SK-N-SH treated with all-trans-retinoic acid at 6 μM for 48 hours (cell line): ENCODE measurements around the gene IFT81.

Experiments used
- ATAC-seq: fragments of 200-7000 bp; cut with Tn5 transposase; 3 replicates; pipeline ENCODE4 v1.9.1; 2020; ENCODE audit warnings: mild to moderate bottlenecking, moderate library complexity
- BACH2 ChIP-seq: fragments of 250-450 bp; sonication (Bioruptor Pico); IDR thresholded peaks from 2 replicates; pipeline ENCODE4 v1.9.0; 2021; ENCODE audit warnings: mild to moderate bottlenecking, borderline replicate concordance
- CREB5 ChIP-seq: fragments of 250-450 bp; sonication (Bioruptor Pico); IDR thresholded peaks from 2 replicates; pipeline ENCODE4 v1.5.1; 2020; ENCODE audit warnings: low read depth, mild to moderate bottlenecking, moderate library complexity
- CSDC2 ChIP-seq: fragments of 250-450 bp; sonication (Bioruptor Pico); IDR thresholded peaks from 2 replicates; pipeline ENCODE4 v1.5.0; 2020; ENCODE audit warnings: mild to moderate bottlenecking, moderate library complexity
- OSR1 ChIP-seq: fragments of 250-450 bp; sonication (Bioruptor Pico); IDR thresholded peaks from 2 replicates; pipeline ENCODE4 v1.8.0; 2022; ENCODE audit warnings: moderate library complexity, mild to moderate bottlenecking, inconsistent platforms
- POU6F1 ChIP-seq: fragments of 250-450 bp; sonication (Bioruptor Pico); IDR thresholded peaks from 2 replicates; pipeline ENCODE4 v1.8.0; 2021; ENCODE audit warnings: low read depth, mild to moderate bottlenecking, moderate library complexity, borderline replicate concordance
- PPARA ChIP-seq: fragments of 250-450 bp; sonication (Bioruptor Pico); IDR thresholded peaks from 2 replicates; pipeline ENCODE4 v1.5.0; 2020; ENCODE audit warnings: mild to moderate bottlenecking, borderline replicate concordance
- RARB ChIP-seq: fragments of 250-450 bp; sonication (Bioruptor Pico); IDR thresholded peaks from 2 replicates; pipeline ENCODE4 v1.8.0; 2021; ENCODE audit warnings: mild to moderate bottlenecking, moderate library complexity
- SNAI2 ChIP-seq: fragments of 250-450 bp; sonication (Bioruptor Pico); IDR thresholded peaks from 2 replicates; pipeline ENCODE4 v1.5.0; 2020; ENCODE audit warnings: mild to moderate bottlenecking, moderate library complexity
- TCF4 ChIP-seq: fragments of 250-450 bp; sonication (Bioruptor Pico); IDR thresholded peaks from 2 replicates; pipeline ENCODE4 v1.8.0; 2021; ENCODE audit warnings: mild to moderate bottlenecking, moderate library complexity, borderline replicate concordance
- TSHZ2 ChIP-seq: fragments of 250-450 bp; sonication (Bioruptor Pico); IDR thresholded peaks from 2 replicates; pipeline ENCODE4 v1.5.0; 2020; ENCODE audit warnings: mild to moderate bottlenecking, moderate library complexity
- ZC3H10 ChIP-seq: fragments of 250-450 bp; sonication (Bioruptor Pico); IDR thresholded peaks from 2 replicates; pipeline ENCODE4 v1.5.1; 2021; ENCODE audit warnings: mild to moderate bottlenecking, moderate library complexity
- ZFP3 ChIP-seq: fragments of 250-450 bp; sonication (Bioruptor Pico); IDR thresholded peaks from 2 replicates; pipeline ENCODE4 v1.5.0; 2020; ENCODE audit warnings: mild to moderate bottlenecking, moderate library complexity
- ZFP30 ChIP-seq: fragments of 450-650 bp; formaldehyde crosslinking; IDR thresholded peaks from 2 replicates; pipeline ENCODE4 v1.5.0; 2022; ENCODE audit warnings: mild to moderate bottlenecking, moderate library complexity
- ZNF70 ChIP-seq: fragments of 450-650 bp; formaldehyde crosslinking; IDR thresholded peaks from 2 replicates; pipeline ENCODE4 v1.5.0; 2020; ENCODE audit warnings: mild to moderate bottlenecking, moderate library complexity
- ZNF8 ChIP-seq: fragments of 450-650 bp; formaldehyde crosslinking; IDR thresholded peaks from 2 replicates; pipeline ENCODE4 v1.5.0; 2020; ENCODE audit warnings: mild to moderate bottlenecking, moderate library complexity
- TF ChIP-seq, protein P1 (sequence below): fragments of 250-450 bp; sonication (Bioruptor Pico); IDR thresholded peaks from 2 replicates; pipeline ENCODE4 v1.8.0; 2020; ENCODE audit warnings: mild to moderate bottlenecking, moderate library complexity, borderline replicate concordance
- TF ChIP-seq, protein P2 (sequence below): fragments of 250-450 bp; sonication (Bioruptor Pico); IDR thresholded peaks from 2 replicates; pipeline ENCODE4 v1.5.1; 2021; ENCODE audit warnings: mild to moderate bottlenecking, moderate library complexity

Gene IFT81

GRCh38 chr12:110109837-110110535 is 14.2 kb upstream of the IFT81 start:
- TF ChIP-seq, protein P1, sequence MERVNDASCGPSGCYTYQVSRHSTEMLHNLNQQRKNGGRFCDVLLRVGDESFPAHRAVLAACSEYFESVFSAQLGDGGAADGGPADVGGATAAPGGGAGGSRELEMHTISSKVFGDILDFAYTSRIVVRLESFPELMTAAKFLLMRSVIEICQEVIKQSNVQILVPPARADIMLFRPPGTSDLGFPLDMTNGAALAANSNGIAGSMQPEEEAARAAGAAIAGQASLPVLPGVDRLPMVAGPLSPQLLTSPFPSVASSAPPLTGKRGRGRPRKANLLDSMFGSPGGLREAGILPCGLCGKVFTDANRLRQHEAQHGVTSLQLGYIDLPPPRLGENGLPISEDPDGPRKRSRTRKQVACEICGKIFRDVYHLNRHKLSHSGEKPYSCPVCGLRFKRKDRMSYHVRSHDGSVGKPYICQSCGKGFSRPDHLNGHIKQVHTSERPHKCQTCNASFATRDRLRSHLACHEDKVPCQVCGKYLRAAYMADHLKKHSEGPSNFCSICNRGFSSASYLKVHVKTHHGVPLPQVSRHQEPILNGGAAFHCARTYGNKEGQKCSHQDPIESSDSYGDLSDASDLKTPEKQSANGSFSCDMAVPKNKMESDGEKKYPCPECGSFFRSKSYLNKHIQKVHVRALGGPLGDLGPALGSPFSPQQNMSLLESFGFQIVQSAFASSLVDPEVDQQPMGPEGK (CRISPR knock-in tag), result no peak
- TF ChIP-seq, all 23 proteins: peak for 0
- ATAC-seq, result no peak

DNA sequence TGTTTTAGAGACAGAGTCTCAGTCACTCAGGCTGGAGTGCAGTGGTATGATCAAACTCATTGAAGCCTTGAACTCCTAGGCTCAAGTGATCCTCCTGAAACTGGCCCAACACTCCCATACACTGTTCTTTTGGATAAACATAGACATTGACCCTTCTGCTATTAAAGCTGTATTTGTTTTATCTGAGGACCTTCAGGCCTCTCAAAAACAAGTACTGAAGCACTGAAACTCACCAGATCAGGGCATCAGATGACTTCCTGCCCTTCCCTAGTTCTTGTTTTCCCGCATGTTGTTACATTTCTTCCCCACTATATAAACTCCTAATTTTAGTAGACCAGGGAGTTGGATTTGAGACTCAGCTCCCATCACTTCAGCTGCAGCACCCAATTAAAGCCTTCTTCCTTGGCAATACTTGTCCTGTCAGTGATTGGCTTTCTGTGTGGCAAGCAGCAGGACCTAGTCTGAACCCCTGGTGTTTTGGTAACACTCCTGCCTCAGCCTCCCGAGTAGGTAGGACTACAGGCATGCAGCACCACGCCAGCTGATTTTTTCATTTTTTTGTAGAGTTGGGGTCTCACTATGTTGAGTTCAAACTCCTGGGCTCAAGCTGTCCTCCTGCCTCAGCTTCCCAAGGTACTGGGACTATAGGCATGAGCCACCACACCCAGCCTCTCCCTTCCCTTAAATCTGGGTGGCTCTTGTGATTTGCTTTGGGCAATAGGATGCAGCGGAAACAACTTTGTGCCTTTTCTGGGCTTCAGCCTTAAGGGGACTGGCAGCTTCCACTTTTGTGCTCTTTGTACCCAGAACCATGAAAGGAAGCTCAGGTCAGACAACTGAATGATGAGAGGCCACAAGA is 12.5 kb upstream of the IFT81 start:
- TF ChIP-seq SNAI2 (CRISPR knock-in tag) (no peak), POU6F1 (CRISPR knock-in tag) (no peak), ZFP3 (CRISPR knock-in tag) (no peak), ZFP30 (CRISPR knock-in tag) (no peak), TCF4 (CRISPR knock-in tag) (no peak), ZC3H10 (no peak), CSDC2 (CRISPR knock-in tag) (no peak), ZNF8 (no peak), OSR1 (no peak), PPARA (CRISPR knock-in tag) (no peak), RARB (CRISPR knock-in tag) (no peak), ZNF70 (no peak)
- TF ChIP-seq, protein P1 (CRISPR knock-in tag), result no peak
- TF ChIP-seq, protein P2, sequence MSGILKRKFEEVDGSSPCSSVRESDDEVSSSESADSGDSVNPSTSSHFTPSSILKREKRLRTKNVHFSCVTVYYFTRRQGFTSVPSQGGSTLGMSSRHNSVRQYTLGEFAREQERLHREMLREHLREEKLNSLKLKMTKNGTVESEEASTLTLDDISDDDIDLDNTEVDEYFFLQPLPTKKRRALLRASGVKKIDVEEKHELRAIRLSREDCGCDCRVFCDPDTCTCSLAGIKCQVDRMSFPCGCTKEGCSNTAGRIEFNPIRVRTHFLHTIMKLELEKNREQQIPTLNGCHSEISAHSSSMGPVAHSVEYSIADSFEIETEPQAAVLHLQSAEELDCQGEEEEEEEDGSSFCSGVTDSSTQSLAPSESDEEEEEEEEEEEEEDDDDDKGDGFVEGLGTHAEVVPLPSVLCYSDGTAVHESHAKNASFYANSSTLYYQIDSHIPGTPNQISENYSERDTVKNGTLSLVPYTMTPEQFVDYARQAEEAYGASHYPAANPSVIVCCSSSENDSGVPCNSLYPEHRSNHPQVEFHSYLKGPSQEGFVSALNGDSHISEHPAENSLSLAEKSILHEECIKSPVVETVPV (CRISPR knock-in tag), result no peak
- TF ChIP-seq, all 23 proteins: peak for 0
- ATAC-seq, result no peak

GRCh38 chr12:110112335-110112660 is 11.9 kb upstream of the IFT81 start:
- TF ChIP-seq POU6F1 (CRISPR knock-in tag), result no peak
- no peak for TF ChIP-seq SNAI2 (CRISPR knock-in tag)
- no peak for TF ChIP-seq ZNF8
- no peak for TF ChIP-seq CREB5 (CRISPR knock-in tag)
- no peak for TF ChIP-seq BACH2 (CRISPR knock-in tag)
- TF ChIP-seq ZFP30 (CRISPR knock-in tag), result no peak
- no peak for TF ChIP-seq ZNF70
- no peak for TF ChIP-seq TCF4 (CRISPR knock-in tag)
- TF ChIP-seq TSHZ2, result no peak
- TF ChIP-seq, protein P1 (CRISPR knock-in tag), result no peak
- no peak for TF ChIP-seq RARB (CRISPR knock-in tag)
- no peak for ATAC-seq
